ENCODE data around the gene NCSTN. TPM values are rescaled to one million over a fixed set of nuclear protein-coding genes. Genes with fewer than 3 reads are reported as not detected.

NCSTN gene
- total and polyA plus RNA-seq, 2 experiments from 2014 or later: 90.3 to 120 TPM

GRCh38 chr1:160367516-160367900 lies 24.3 kb downstream of the NCSTN start:
- no peaks in the 10 kb centered on the region for H3K9me3 ChIP-seq (ENCODE audit: low read depth)
- no peak overlapping the region for H3K27ac ChIP-seq

DNA sequence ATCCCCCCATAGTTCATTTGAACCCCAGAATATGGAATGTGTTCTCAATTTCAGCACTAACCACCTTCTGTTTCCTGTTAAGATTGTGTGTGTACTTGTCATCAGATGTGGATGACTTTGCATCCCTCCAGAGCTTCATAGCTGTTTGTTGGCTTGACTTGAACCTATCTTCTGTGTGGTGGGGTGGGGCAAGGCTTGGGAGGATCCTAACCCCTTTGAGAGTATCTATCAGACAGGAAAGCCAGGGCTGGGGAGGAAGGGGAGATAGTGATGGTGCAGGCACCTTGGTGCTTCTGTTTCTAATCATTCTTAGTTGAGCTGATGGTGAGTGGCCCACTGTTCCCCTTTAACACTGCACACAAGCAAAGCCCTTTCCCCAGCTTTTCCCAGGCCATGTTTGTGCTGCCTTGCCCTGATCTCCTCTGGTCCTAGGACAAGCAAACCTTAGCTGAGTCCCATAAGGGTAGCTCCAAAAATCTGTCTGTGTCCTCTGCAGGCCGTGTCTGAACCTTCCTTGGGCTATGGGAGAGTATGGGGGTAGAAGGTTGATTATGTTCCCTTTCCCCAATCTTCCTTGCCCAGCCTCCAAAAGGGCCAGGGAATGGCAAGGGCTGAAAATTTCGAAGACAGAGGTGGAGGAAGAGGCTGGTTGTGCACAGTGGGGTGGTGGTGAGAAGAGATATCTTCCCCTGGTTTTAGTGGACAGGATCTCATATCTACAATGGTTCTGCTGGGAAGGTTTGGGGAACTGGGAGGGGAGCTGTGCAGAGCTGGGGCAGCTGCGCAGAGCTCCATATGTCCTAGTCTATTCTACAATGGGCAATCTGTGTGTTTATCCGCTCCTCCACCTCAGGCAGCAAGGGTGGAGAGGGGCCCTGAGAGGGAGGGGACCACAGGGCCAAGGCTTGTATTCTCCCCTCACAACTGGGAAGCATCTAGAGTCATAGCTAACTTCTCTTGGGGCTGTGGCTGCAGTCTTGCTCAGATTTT lies 25.0 kb downstream of the NCSTN start:
- WGBS (ENCODE audit: low lambda C conversion rate, missing lambda C conversion rate): 93% methylated on average over 4 of the region's 4 CpGs
- Histone ChIP-seq H3K9me2 (replicated peaks; ENCODE audit: insufficient read depth) (no peaks in the 10 kb centered on the region), H3K27me3 (no peaks in the 10 kb centered on the region), H3K36me3 (replicated peaks; ENCODE audit: insufficient read depth, low read depth) (no peaks in the 10 kb centered on the region), H2AFZ (no peak overlapping the region), H3K79me2 (no peaks in the 10 kb centered on the region), H3K4me1 (ENCODE audit: insufficient read depth) (no peaks in the 10 kb centered on the region), H4K20me1 (ENCODE audit: insufficient read depth, poor library complexity, severe bottlenecking) (no peaks in the 10 kb centered on the region), H3K4me2 (no peak overlapping the region), H3K4me3 (no peak overlapping the region), H3K9me3 (ENCODE audit: low read depth) (no peaks in the 10 kb centered on the region), H3K27ac (no peak overlapping the region)
- no peak for DNase-seq (ENCODE audit: low spot score)
- TF ChIP-seq EZH2phosphoT487 (IDR thresholded peaks at IDR 0.05; ENCODE audit: low read depth, severe bottlenecking, unreplicated experiment) (no peak), EZH2 (IDR thresholded peaks at IDR 0.05; ENCODE audit: borderline replicate concordance) (no peak), CTCF (IDR thresholded peaks at IDR 0.05; ENCODE audit: poor library complexity) (no peak)

More at GRCh38 chr1:160367516-160367900, 24.3 kb downstream of the NCSTN start:
- no peaks in the 10 kb centered on the region for H4K20me1 ChIP-seq (ENCODE audit: insufficient read depth, poor library complexity, severe bottlenecking)
- H3K27me3 ChIP-seq: no peaks in the 10 kb centered on the region
- no peak overlapping the region for H2AFZ ChIP-seq
- TF ChIP-seq EZH2phosphoT487 (IDR thresholded peaks at IDR 0.05; ENCODE audit: low read depth, severe bottlenecking, unreplicated experiment): no peak
- no peak for TF ChIP-seq CTCF (IDR thresholded peaks at IDR 0.05; ENCODE audit: poor library complexity)
- TF ChIP-seq EZH2 (IDR thresholded peaks at IDR 0.05; ENCODE audit: borderline replicate concordance): no peak
- H3K4me3 ChIP-seq: no peak overlapping the region
- no peaks in the 10 kb centered on the region for H3K36me3 ChIP-seq (replicated peaks; ENCODE audit: insufficient read depth, low read depth)
- no peaks in the 10 kb centered on the region for H3K4me1 ChIP-seq (ENCODE audit: insufficient read depth)
- H3K4me2 ChIP-seq: no peak overlapping the region
- no peak for DNase-seq (ENCODE audit: low spot score)
- H3K79me2 ChIP-seq: no peaks in the 10 kb centered on the region
- WGBS (ENCODE audit: low lambda C conversion rate, missing lambda C conversion rate): 90% methylated on average over 4 of the region's 4 CpGs
- no peaks in the 10 kb centered on the region for H3K9me2 ChIP-seq (replicated peaks; ENCODE audit: insufficient read depth)

- H3K27ac ChIP-seq: no peak overlapping the region
- H4K20me1 ChIP-seq (ENCODE audit: insufficient read depth, poor library complexity, severe bottlenecking): no peaks in the 10 kb centered on the region
- WGBS (ENCODE audit: low lambda C conversion rate, missing lambda C conversion rate): 92% methylated on average over 1 of the region's 1 CpG
- H3K9me2 ChIP-seq (replicated peaks; ENCODE audit: insufficient read depth): no peaks in the 10 kb centered on the region
- no peak for DNase-seq (ENCODE audit: low spot score)
- H3K27me3 ChIP-seq: no peaks in the 10 kb centered on the region
- no peaks in the 10 kb centered on the region for H3K79me2 ChIP-seq
- no peaks in the 10 kb centered on the region for H3K4me1 ChIP-seq (ENCODE audit: insufficient read depth)
- H3K4me2 ChIP-seq: no peak overlapping the region
- no peak overlapping the region for H2AFZ ChIP-seq
- TF ChIP-seq CTCF (IDR thresholded peaks at IDR 0.05; ENCODE audit: poor library complexity) (no peak), EZH2phosphoT487 (IDR thresholded peaks at IDR 0.05; ENCODE audit: low read depth, severe bottlenecking, unreplicated experiment) (no peak), EZH2 (IDR thresholded peaks at IDR 0.05; ENCODE audit: borderline replicate concordance) (no peak)
- H3K4me3 ChIP-seq: no peak overlapping the region
- no peaks in the 10 kb centered on the region for H3K36me3 ChIP-seq (replicated peaks; ENCODE audit: insufficient read depth, low read depth)
- no peaks in the 10 kb centered on the region for H3K9me3 ChIP-seq (ENCODE audit: low read depth)
Observed at GRCh38 chr1:160369087-160369486, 25.9 kb downstream of the NCSTN start.

All from hepatocyte (in vitro differentiated cells).